Cerebellar cortex (tissue), 1 donor: ENCODE measurements around the gene HNRNPR.
A peak's percentile ranks its signal among the peaks of the same experiment; 100 is the strongest.

Source experiments
- DNase-seq: peaks from one replicate; pipeline ENCODE4 v3.0.0-alpha.2; 2015; ENCODE audit warnings: low spot score

Gene HNRNPR

DNA sequence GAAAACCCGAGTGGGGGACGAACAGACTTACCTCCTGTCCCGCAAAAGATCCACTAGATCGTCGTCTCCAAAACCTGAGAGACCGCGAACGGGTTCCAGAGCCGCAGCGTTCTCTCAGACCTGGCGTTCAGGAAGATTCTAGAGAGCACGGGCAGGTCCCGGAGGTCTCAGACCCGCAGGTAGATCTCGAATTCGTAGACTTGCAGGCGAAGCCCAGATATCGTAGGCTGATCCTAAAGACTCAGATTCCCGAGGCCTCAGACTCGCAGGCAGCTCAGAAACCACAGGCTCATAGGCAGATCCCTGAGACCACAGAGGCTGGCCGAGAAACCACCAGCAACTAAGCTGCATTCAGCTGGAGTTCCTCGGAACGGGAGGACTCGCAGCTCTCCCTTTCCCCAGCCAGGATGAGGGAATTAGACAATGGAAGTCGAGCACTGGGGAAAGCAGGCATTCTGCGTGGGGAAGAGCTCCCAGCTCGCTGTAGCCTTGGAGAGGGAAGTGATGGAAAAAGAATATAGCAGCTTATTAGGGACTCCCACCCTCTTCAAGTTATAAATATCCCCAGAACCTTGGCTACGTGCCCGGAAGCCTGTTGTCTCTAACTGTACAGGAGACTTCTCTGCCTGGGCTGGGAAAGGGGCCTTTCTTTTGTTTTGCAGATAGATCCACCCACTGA is 25.4 kb upstream of the HNRNPR start, which contains the start of gene ZNF436:
Gene ZNF436 (minus strand): TSS at position 502 of the 679 bp plus-strand sequence. CDS start 1,831 bp downstream, outside the sequence.
- peak; percentile 70 for DNase-seq

DNA sequence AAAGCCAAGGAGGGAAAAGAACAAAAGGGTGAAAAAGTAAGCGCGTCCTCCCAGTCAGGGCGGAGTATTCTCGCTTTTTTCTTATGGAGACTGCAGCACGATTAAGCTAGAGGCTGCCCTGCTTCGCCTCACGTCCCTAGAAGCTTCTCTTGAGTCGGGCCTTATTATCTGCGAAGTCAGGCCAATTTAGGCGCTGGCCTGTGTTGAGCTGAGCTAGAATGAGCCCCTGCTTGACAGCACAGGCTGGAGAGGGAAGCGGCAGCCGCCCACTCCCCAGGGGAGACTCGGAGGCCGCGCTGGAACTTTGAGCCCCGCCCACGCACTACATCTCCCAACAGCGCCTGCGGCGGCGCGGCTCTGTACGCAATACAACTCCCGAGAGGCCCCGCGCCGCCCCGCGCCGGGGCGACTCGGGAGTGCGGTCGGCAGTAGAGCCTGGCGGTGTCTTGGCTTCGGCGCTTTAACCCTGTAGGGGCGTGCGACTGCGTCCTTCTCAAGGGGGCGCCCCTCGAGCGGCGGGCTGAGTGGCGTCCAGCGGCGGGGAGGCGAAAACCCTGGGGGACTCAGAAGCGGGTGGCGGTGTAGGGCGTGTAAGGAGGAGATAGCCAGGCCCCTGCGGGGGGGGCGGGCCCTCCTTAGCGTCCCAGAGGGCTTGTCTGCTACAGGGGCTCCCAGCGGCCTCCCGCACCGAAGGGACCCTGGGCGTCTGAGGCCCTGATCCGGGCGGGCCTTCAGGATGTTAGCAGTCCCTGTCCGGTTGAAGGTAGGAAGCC is 24.7 kb upstream of the HNRNPR start:
- peak; percentile 89 for DNase-seq

DNA sequence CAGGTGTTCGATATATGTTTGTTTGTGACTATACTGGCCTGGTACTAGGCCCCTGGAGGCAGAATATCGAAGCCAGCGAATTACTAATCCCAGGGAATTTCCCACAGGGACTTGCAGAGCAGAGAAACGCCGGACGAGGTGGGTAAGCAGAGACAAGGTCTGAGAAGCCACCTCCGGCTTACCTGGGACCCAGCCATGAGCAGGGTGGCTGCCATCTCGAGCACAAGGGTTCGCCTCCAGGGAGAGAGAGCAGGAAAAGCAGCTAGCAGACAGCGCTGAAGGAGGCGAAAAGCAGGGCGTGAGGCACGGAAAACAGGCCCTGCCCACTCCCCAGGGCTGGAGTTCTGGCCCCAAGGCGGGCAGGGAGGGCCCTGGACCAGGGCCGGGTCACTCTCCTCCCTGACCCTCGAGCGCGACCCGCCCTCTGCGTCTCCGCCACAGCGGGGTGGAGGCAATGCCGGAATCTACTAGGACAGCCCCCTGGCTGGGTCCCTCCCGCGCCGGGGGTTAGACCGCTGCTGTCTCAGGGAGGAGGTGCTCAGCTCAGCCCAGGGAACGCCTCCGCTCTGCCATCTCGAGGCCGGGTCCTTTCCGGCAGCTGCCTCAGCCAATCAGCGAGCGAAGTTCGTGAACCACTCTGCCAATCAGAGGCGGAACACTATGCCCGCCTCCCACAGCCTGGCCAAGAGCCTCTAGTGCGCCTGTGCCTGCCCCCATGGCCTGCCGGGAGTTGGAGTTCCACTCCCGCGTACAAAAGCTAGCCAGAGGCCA is 23.9 kb upstream of the HNRNPR start:
- DNase-seq = peak; percentile 99

DNA sequence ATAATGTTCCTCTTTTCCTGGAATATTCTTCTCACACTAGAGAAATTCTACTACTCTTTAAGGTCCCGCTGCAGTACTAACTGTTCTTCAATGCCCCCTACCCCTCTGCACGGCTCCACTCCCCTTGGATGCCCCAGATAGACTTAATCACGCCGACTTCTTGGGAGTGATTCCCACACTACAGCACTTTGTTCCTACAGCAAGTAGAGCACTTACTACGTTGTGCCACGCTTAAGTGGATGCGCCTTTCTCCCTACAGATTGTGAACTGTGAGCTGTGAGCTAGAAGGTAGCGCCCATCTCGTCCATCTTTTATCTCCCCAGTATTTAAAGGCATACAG is 23.3 kb upstream of the HNRNPR start:
- DNase-seq = peak; percentile 21

DNA sequence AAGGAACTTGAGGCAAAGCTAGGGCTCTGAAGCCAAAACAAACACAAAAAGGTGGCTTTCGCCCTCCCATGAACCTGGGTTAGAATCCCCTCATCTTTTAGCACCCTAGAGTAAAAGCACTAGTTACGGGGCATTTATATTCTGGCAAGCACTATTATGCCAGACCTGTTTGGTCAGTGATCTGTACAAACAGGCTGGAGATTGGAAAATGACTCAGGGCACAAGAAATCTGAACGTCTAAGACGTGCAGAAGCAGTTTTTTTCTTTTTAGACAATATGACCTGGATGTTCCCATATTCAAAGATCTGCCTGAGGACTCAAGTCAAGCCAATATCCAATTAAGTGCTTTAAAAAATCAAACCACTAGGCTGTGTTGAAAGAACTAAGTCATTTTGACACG is 22.5 kb upstream of the HNRNPR start:
- no peak for DNase-seq

DNA sequence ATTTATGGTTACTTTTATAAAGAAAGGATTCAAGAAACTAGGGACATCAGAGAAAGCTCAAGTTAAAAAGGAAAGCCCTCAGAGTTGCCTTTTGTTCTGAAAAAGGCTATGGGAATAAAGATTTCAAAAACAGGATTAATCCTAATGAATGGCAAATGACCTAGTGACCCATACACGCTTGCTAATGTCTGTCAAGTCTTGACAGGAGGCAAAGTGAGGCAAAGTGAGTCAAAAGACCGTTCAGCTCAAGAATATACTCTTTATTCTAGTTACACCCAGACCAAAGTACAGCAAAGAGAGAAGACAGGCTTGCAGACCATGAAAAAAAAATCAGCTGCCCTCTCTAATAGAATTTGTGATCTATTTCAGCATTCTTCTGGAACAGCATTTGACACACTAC is 22.1 kb upstream of the HNRNPR start:
- DNase-seq = no peak

DNA sequence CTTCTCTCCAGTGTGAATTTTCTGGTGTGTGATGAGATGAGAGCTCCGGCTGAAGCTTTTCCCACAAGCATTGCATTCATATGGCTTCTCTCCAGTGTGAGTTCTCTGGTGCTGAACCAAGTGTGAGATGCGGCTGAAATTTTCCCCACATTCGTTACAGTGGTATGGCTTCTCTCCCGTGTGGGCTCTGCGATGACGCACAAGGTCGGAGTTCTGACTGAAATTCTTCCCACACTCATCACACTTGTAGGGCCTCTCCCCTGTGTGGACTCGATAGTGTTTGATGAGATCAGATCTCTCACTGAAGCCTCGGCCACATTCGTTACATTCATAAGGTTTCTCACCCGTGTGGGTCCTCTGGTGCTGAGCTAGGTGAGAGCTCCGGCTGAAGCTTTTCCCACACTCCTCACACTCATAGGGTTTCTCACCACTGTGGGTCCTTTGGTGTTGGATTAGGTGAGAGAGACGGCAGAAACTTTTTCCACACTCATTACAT is 18.2 kb upstream of the HNRNPR start:
- no peak for DNase-seq

DNA sequence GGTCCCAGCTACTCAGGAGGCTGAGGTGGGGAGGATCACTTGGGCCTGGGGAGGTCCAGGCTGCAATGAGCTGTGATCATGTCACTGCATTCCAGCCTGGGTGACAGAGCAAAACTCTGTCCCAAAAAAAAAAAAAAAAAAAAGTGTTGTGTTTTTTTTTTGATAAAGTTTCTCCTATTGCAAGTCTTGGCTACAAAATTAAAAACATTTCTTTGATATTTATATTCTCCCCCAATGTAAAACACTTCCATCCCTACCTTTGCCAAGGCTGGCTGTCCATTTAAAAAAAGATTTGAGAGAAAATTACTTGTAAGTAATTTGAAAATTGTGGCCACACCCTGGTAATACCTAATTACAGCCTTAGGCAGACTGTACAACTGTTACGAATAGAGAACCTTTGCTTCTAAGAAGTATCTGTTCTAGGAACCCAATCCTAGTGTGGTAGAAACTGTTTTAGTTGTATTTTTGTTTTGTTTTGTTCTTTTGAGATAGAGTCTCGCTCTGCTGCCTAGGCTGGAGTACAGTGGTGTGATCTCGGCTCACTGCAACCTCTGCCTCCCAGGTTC is 14.3 kb upstream of the HNRNPR start:
- DNase-seq = no peak

DNA sequence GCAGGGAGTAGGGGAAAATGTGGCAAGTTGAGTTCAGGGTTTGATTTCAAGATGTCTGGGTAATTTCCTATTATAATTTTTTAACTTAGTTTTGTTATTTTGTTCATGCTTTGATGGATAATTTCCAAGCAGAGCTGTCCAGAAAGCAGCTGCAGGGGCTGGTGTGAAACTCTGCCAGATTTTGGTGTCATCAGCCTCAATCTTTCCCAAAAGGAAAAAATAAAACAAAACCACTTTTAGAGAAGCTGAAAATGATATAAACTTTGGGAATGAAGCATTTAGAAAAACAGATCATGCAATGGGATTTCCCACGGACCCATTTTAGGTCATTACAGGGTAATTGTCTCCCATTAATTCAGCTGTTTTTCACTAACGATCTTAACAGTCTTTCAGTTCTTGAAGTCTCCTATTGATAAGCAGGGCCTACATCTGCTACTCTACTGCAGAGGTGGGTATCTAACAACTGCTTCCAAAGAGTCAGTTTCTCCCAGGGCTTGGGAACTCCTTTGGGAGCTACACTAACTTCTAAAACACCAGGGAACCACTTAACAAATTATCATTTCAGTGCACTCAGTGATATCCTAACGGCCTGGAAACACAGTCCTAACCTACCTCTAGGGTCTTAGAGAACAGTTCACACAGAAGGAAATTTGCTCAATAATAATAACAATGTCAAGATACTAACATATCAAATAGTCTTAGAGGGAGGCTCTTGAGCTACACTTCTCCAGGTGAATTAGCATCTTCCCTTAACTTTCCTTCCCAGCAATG is 13.2 kb upstream of the HNRNPR start:
- DNase-seq = no peak

DNA sequence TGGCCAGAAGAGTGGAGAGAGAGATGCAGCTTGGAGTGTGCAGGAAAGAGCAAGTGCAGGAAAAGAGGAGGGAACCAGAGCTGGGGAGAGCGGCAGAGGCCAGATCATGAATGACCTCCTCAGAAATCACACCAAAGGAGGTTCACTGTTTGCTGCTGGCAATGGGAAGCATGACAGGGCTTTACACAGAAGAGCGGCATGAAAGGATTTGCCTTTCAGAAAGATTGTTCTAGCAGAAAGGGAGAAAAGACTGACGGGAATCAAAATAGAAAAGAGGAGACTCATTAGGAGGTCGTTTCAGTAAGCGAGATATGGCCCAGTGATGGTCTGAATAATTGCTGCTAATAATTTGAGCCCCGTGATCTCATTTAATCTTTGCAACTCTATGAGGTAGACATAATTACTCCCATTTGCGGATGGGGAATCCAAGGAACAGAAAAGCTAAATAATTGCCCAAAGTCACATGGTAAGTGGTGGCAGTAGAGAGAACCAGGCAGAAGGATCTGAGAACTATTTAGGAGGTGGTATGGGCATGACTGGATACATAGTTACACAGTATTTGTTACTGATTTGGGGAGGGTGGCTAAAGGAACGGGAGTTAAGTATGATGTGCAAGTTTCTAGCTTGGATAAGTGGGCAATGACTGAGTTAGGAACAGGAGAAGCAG is 12.5 kb upstream of the HNRNPR start:
- DNase-seq = no peak

DNA sequence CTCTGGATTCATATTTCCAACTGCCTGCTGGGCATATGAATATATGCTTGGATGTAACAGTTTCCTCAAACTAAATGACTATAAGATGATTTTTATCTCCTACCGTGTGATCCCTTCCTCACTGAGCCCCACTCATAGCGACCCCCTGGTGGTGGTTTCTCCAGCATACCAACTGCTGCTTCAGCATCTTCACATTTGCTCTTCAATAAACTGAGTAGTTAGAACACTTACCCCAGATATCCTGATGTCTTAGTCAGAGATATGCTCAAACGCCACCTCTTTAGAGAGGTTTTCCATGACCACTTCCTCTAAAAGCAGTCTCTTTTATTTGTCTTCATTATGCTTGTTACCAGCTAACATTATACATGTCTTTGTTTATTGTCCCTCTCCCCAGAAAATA is 10.2 kb upstream of the HNRNPR start:
- DNase-seq = no peak

DNA sequence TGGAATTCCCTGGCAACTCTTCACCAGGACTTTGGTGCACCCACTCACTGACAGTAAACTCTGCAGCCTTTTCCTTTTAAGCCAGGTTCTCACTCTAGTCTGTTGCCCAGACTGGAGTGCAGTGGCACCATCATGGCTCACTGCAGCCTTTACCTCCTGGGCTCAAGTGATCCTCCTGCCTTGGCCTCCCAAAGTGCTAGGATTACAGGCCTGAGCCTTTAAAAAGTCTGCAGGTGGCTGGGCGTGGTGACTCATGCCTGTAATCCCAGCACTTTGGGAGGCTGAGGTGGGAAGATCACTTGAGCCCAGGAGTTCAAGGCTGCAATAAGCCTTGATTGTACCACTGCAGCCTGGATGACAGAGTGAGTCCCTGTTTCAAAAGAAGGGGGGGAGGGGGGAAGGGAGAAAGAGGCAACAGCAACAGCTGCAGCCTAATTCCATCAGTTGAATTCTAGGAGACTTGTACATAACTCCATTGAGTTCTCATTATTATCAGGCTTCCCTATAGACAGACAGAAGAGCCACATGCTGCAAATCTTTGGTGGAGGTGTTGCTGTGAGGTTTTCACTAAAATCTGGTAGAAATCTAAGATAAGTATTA is 8.1 kb upstream of the HNRNPR start:
- DNase-seq = no peak

DNA sequence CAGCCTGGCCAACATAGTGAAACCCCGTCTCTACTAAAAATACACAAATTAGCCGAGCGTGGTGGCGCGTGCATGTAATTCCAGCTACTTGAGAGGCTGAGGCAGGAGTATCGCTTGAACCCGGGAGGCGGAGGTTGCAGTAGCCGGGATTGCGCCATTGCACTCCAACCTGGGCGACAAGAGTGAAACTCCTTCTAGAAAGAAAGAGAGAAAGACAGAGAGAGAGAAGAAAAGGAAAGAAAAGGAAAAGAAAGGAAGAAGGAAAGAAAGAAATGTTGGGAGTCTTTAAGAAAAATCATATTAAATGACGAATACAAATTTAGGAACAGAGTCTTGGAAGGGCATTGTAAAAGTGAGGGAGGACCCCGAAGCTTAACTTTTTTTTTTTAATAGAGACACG is 1.8 kb upstream of the HNRNPR start:
- no peak for DNase-seq

DNA sequence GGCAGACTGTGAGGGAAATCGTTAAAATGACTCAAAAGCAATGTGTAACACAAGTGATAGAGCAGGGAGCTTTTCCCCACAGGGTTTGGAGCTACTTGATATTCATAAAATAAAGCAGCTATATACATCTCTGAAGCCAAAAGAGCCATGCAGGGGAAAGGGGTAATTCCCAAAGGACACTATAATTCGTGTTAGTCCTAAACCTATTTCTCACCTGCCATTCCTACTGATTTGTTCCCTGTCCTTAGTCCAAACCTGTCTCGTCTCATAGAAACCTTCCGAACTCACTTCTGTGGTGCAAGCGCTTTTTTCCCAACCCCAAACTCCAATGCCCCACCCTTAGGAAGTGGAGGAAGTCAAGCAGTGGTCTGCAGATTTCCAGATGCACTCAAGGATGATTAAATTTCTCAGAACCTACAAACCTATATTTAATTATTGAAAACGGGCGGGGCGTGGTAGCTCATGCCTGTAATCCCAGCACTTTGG is 946 bp upstream of the HNRNPR start:
- no peak for DNase-seq

DNA sequence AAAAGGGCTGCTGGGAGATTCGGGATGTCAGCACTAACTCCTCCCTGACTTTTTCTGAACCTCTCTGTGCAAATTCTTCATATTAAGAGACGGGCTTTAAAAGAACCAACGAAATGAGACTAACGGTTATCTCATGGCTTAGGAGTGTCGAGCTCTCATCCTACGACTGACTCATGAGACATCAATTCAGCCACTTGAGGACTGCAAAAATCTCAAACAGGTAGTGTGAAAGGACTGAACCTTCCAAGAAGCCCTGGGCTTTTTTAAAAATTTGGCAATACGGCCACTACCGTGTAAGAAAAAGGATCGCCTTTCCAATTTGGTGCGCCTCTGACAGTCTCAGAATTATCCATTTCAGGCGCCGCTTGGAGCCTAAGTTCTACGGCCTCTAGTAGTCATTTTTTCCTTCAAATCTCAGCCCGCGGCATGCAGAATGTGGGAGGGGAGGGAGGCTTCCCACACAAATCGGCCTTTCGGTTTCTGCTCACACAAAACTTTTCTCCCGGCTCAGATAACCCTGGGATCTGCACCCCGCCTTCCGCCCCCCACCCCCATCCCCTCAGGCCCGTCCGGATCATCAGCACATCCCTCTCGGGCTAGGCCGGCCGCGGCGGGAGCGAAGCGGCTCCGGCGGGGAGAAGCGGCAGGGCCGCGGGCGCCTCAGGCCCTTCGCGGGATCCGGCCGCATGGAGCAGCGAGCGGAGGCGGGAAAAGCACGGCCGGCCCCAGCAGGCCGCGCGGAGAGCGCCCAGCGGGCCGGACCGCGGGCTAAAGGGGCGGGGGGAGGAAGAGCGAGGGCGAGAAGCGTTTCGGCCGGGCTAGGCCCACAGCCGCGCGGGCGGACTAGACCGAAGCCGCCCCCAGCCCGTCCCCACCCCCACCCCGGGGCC is 618 bp downstream of the HNRNPR start:
- DNase-seq = peak; percentile 28

DNA sequence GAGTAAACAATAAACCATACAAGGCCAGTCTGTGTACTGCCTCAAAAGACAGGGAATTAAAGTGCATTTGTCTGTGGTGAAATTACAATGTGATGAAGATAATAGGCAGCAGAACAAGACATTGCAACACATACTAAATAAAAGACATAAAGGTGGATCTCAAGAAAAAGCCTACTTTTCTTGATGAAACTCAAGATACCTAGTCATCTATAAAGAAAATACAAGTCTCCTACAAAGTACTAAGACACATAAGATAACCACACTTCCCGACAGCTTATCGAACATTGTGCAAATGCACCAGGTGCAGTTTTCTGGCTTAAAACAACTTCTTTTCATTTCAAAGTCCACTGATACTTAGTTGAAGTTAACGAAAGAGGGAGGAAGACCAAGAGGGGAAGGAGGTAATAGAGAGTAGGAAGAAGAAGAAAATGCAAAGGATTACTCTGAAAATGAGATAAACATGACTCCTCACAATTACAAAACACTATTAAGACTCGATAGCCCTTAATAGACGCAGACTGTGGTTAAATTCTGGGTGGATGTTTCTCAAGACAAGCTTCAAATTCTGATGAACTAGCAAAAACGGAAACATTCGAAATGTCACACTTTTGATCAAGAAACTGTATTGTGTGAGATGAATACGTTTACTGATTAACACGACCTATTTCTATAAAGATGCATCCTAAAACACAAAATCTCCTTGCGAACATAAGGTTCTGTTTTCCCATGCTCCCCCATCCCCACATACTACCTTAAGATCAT is 2.0 kb downstream of the HNRNPR start:
- DNase-seq = no peak

DNA sequence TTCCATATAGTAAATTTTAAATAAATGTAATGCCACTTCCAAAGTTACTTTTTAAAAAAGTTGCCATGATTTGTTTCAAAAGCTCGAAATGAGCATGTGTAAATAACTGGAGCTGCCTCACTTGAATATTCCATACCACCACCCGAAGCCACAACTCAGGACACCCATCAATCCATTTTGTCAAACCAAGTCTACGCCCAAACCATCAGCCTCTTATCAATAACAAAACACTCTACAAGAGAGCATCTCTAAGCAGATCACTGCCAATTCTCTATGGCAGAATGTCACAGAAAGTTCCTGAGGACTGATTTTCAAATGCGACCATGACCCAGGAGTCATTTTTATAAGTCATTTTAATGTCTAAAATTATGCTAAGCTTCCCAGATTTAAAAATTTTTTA is 4.5 kb downstream of the HNRNPR start:
- no peak for DNase-seq

DNA sequence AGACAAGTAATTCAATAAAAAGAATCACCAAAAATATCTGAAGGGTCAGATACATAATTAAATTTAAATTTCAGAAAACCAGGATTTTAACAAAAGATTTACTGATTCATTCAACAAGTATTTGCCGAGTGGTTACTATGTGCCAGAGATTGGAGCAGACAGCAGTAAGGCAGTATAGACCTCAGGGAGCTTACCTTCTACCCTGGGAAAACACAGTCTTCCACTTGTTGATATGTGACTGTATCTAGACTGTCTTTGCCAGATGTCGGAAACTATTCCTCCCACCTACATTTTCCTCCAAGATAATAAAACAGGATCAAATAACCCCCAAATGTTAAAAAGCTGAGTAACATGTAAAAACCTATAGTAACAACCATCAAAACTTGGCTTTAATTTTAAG is 6.2 kb downstream of the HNRNPR start:
- DNase-seq = no peak

DNA sequence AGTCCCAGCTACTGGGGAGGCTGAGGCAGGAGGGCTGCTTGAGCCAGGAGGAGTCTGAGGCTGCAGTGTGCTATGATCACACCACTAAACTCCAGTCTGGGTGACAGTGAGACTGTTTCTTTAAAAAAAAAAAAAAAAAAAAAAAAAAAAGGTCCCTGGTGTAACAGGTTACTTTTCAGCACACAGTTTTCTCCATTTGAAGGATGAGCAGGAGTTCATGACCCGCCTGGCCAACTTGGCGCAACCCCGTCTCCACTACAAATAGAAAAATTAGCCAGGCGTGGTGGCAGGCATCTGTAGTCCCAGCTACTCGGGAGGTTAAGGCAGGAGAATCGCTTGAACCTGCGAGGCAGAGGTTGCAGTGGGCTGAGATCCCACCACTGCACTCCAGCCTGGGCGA is 12.4 kb downstream of the HNRNPR start:
- no peak for DNase-seq
